Kidney epithelial cell (primary cell): ENCODE results near the gene INHA. TPM values are rescaled to one million over a fixed set of nuclear protein-coding genes. Genes with fewer than 3 reads are reported as not detected.

Experiments used
- DNase-seq: peaks from one replicate; pipeline ENCODE4 v3.0.0-alpha.2; 2010; ENCODE audit warnings: low read depth
- H3K27me3 ChIP-seq: 2 replicates; pipeline ENCODE4 v1.6.0; 2011; ENCODE audit warnings: low read length; ENCODE audit not compliant: control insufficient read depth, insufficient read depth
- H3K36me3 ChIP-seq: 2 replicates; pipeline ENCODE4 v1.5.1; 2011; ENCODE audit warnings: low read length; ENCODE audit not compliant: control insufficient read depth, insufficient read depth
- H3K4me3 ChIP-seq: 2 replicates; pipeline ENCODE4 v1.5.1; 2011; ENCODE audit warnings: low read depth, mild to moderate bottlenecking, control low read depth, low read length
- CTCF ChIP-seq: IDR thresholded peaks from 2 replicates; pipeline ENCODE4 v1.5.1; 2011; ENCODE audit warnings: mild to moderate bottlenecking, moderate library complexity, low read length, control low read depth, inconsistent platforms; ENCODE audit not compliant: insufficient read depth, poor library complexity, severe bottlenecking
- total RNA-seq: library from RNA; depleted of rRNA; stranded (reverse); fragments of >200 nt; gene quantifications from 2 replicates; pipeline ENCODE4 v1.2.3, GENCODE V29; 2015

Gene INHA
- total RNA-seq, 1 donor from 2014 or later, result not detected

DNA sequence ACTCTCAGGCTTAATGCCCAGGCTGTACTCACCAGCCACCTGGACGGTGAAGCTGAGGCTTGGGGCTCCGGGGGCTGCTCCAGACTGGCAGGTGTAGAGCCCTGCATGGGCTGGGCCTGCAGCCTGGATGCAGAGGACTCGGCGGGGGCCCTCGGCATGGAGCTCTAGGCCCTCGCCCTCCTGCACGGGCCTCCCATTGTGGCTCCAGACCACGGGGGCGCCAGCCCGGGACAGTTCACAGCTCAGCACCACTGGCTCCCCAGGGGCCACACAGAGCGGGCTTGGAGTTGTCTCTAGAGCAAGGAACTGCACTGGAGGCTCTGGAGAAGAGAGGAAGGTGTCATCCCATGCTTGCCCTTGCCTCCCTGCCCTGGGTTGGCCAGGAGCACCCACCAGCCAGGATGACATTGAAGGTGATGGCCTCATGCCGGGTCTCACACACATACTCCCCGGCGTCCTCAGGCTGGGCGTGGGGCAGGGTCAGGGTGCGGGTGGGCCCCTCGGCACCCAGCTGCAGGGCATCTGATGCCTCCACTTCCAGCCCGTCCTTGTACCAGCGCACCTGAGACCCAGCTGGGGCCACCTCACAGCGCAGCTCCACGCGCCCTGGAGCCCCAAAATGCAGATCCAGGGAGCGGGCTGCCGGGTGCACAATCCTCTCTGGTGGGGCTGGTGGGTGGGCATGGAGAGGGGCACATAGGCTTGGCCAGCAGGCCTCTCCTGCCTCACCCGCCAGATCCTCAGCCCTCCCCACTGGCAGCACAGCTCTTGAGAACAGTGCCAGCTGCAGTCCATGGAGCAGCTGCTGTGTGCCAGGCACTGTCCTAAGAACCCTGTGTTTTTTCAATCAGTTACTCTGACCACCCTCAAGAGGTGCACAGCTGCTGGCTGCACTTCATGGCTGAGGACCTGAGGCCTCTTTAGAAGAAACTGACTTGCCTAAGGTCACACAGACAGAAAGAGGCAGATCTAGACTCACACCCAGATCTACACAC is 14.0 kb upstream of the INHA start:
- DNase-seq, result no peak
- no peak for TF ChIP-seq CTCF
- H3K36me3 ChIP-seq, result no peaks in the 10 kb centered on the region
- H3K4me3 ChIP-seq, result no peak overlapping the region
- H3K27me3 ChIP-seq, result peaks cover 19% of the 10 kb centered on the region

- DNase-seq, result no peak
- peaks cover 13% of the 10 kb centered on the region for H3K27me3 ChIP-seq
- no peak overlapping the region for H3K4me3 ChIP-seq
- no peaks in the 10 kb centered on the region for H3K36me3 ChIP-seq
- no peak for TF ChIP-seq CTCF
These were observed 12.8 kb upstream of the INHA start for GRCh38 chr2:219559156-219559915.

DNA sequence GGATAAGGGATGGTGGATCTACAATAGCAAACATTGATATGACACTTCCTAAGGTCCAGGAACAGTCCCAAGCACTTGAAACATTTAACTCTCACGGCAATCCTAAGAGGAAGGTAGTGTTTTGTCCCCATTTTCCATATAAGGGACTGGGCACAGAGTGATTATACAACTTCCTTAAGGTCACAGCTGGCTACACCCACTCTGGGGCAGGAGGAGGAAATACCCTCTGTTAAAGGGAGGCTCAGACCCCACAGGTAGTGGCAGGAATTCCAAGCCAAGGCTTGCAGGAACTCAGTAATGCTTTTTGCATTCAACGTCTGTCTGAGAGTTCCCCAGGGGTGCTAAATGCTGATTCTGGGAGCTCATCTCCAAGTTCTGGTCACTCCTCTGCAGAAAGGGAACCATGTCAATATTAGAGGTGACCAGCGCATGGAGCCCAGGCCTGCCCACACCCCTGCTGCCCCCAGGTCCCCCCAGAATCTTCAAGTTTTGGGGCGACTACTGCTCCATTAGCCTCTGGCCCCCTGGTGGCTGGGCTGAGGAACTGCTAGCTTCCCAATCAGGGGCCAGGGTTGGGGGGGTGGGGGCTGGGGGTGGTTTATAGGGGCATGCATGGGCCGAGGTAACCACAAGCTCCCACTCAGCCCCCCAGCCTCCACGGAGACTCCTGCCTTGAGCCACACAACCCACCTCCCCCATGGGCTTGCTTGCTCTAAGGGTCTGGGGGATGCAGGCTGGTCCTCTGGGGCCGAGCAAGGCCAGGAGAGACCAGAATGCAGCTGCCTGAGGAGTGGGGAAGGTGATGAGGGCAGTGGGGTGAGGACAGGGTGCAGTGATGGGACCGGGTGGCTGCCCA is 11.8 kb upstream of the INHA start:
- Histone ChIP-seq H3K4me3 (no peak overlapping the region), H3K36me3 (no peaks in the 10 kb centered on the region), H3K27me3 (peaks cover 13% of the 10 kb centered on the region)
- TF ChIP-seq CTCF, result peak; percentile 74
- DNase-seq, result no peak

GRCh38 chr2:219560893-219561178 is 11.3 kb upstream of the INHA start:
- H3K4me3 ChIP-seq, result no peak overlapping the region
- DNase-seq, result no peak
- TF ChIP-seq CTCF, result no peak

DNA sequence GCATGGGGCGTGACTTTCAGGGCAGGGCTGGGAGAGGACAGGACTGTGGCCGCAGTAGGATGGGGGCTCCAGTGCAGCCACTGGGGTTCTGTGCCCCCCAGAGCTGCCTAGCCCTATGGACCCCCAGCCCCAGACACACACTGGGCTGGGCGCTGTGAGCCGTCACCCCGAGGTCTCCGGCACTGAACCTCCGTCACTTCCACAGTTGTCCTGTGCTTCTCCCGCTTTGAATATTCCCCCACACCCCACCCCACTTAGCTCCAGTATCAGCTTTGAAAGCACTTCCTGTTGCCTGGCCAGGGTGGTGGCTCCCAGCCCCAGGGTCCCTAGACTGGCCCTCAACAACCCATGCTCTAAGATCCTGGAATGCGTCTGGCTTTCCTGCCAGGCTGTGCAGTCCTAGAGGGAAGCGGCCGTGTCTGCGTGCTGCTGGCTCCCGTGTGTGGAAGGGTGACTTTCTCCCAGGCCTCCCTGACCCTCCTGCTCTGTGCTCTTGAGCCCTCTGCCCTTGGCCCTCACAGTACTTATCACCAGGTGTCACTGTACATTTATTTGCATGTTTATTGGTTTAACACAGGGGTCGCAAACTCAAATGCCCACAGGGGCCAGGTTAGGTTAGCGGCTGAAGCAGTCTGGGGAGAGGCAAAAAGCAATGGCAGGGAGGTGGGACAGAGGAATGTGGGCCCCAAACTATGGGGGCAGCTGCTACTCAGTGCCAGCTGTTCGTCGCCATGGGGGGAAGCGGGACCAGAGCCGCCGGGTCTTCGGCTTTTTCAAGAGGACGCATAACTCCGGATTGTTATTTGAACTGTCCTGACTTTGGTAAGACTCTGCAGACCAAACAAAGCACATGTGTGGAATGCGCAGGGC is 10.7 kb upstream of the INHA start:
- peaks cover 1% of the 10 kb centered on the region for H3K36me3 ChIP-seq
- DNase-seq, result no peak
- H3K4me3 ChIP-seq, result no peak overlapping the region
- H3K27me3 ChIP-seq, result peaks cover 13% of the 10 kb centered on the region
- TF ChIP-seq CTCF, result no peak

More at GRCh38 chr2:219560893-219561178, 11.3 kb upstream of the INHA start:
- H3K36me3 ChIP-seq, result peaks cover 1% of the 10 kb centered on the region
- peaks cover 13% of the 10 kb centered on the region for H3K27me3 ChIP-seq
